Gastrocnemius medialis (tissue), 4 donors: Measurements from ENCODE around the gene MYD88. TPM values are rescaled to one million over a fixed set of nuclear protein-coding genes. Genes with fewer than 3 reads are reported as not detected.

Experiments used
- ATAC-seq, 2 donors: fragments of 150-250 bp; one replicate each; pipeline ENCODE4 v1.9.1; 2016
- DNase-seq, 2 donors: peaks; one replicate each; pipeline ENCODE4 v3.0.0-alpha.2; 2019
- H3K27ac ChIP-seq, 4 donors: fragments of 200-600 bp; sonication (generic); 1 replicate in 1 of 4; 2 replicates in 3 of 4; pipeline ENCODE4 v1.5.1; 2016 to 2018; ENCODE audit warnings: mild to moderate bottlenecking in 2 of 4, moderate library complexity in 1 of 4
- H3K27me3 ChIP-seq, 3 donors: fragments of 200-600 bp; sonication (generic) in 2 of 3; 1 replicate in 1 of 3; 2 replicates in 2 of 3; pipeline versions ENCODE4 v1.5.1 to v1.6.0; 2016 to 2019; ENCODE audit warnings: mild to moderate bottlenecking in 1 of 3, moderate library complexity in 1 of 3
- H3K36me3 ChIP-seq, 2 donors: fragments of 200-600 bp; sonication (generic) in 1 of 2; one replicate each; pipeline ENCODE4 v1.5.1; 2017 to 2018
- H3K4me1 ChIP-seq, 2 donors: fragments of 200-600 bp; sonication (generic) in 1 of 2; one replicate each; pipeline ENCODE4 v1.5.1; 2016 to 2017; ENCODE audit warnings: mild to moderate bottlenecking in 2 of 2
- H3K4me3 ChIP-seq, 4 donors: fragments of 200-600 bp; sonication (generic) in 3 of 4; 1 replicate in 1 of 4; 2 replicates in 3 of 4; pipeline ENCODE4 v1.5.1; 2016 to 2019; ENCODE audit warnings: mild to moderate bottlenecking in 2 of 4
- H3K9me3 ChIP-seq, 3 donors: fragments of 200-600 bp; sonication (generic) in 2 of 3; 1 replicate in 1 of 3; 2 replicates in 2 of 3; pipeline ENCODE4 v1.5.1; 2016 to 2019
- CTCF ChIP-seq, 5 experiments: fragments of 450-650 bp in 3 of 5; fragments of 200-600 bp in 2 of 5; sonication (generic) in 2 of 5; IDR thresholded peaks in 4 of 5; conservative IDR thresholded peaks in 1 of 5; 1 replicate in 4 of 5; 2 replicates in 1 of 5; pipeline ENCODE4 v1.5.1; 2016 to 2019; ENCODE audit warnings: antibody characterized with exemption in 5 of 5, mild to moderate bottlenecking in 3 of 5, moderate library complexity in 3 of 5
- POLR2A ChIP-seq, 2 donors: fragments of 450-650 bp; IDR thresholded peaks; one replicate each; pipeline ENCODE4 v1.6.1; 2017; ENCODE audit warnings: antibody characterized with exemption in 2 of 2, mild to moderate bottlenecking in 2 of 2, moderate library complexity in 2 of 2
- in situ Hi-C, 4 donors: fragments of 200-750 bp; cut with MboI; loops; one replicate each; pipeline versions ENCODE4 v1.15.0 to v1.8.0; 2017; ENCODE audit warnings: low sequenced_read_pairs in 4 of 4
- intact Hi-C: fragments of 100-400 bp; cut with DNase I; formaldehyde crosslinking; loops from one replicate; pipeline ENCODE4 v1.15.1; 2023; ENCODE audit warnings: low total_unique reads
- total RNA-seq, 4 donors: library from RNA; depleted of rRNA; stranded (reverse); fragments of >200 nt; gene quantifications; one replicate each; pipeline versions ENCODE4 v1.1.0 to v1.2.3, GENCODE V29; 2016

The MYD88 gene
- total RNA-seq, 4 donors from 2014 or later: 2.1 to 6.6 (median 3.3) TPM

GRCh38 chr3:38168151-38169026, 29.9 kb downstream of the MYD88 start:
- in situ Hi-C loops (no loop called here), intact Hi-C loops (loop anchor here (5.0 to 10.0 kb wide), 2 partner anchors 284 to 1174 kb away; partner anchors contain the start of genes ACVR2B, EPM2AIP1 and MLH1)
- TF ChIP-seq CTCF (IDR thresholded peaks at IDR 0.05 in 4 of 5, conservative IDR thresholded peaks at IDR 0.05 in 1 of 5) (no peak), POLR2A (IDR thresholded peaks at IDR 0.05) (no peak)
- Histone ChIP-seq H3K4me1 (peaks cover 49% of the 10 kb centered on the region in 2 donors), H3K27me3 (no peaks in the 10 kb centered on the region), H3K9me3 (no peaks in the 10 kb centered on the region), H3K4me3 (no peak overlapping the region), H3K27ac (no peak overlapping the region), H3K36me3 (no peaks in the 10 kb centered on the region)
- no peak for ATAC-seq
- DNase-seq: no peak

GRCh38 chr3:38169027-38169317, 30.5 kb downstream of the MYD88 start:
- Histone ChIP-seq H3K27me3 (no peaks in the 10 kb centered on the region), H3K36me3 (no peaks in the 10 kb centered on the region), H3K27ac (no peak overlapping the region), H3K4me3 (no peak overlapping the region), H3K9me3 (no peaks in the 10 kb centered on the region), H3K4me1 (peaks cover 49 to 52% of the 10 kb centered on the region in 2 donors)
- no peak for DNase-seq
- TF ChIP-seq CTCF (IDR thresholded peaks at IDR 0.05 in 4 of 5, conservative IDR thresholded peaks at IDR 0.05 in 1 of 5): no peak
- no peak for TF ChIP-seq POLR2A (IDR thresholded peaks at IDR 0.05)
- no peak for ATAC-seq
- in situ Hi-C loops: no loop called here
- intact Hi-C loops: loop anchor here (5.0 to 10.0 kb wide), 2 partner anchors 283 to 1174 kb away; partner anchors contain the start of genes ACVR2B, EPM2AIP1 and MLH1

GRCh38 chr3:38170722-38171121, 32.3 kb downstream of the MYD88 start:
- no peaks in the 10 kb centered on the region for H3K36me3 ChIP-seq
- no peaks in the 10 kb centered on the region for H3K9me3 ChIP-seq
- intact Hi-C loops: no loop called here
- in situ Hi-C loops: no loop called here
- DNase-seq (no peak), ATAC-seq (no peak)
- H3K27ac ChIP-seq: no peak overlapping the region
- H3K4me1 ChIP-seq: peaks cover 46 to 49% of the 10 kb centered on the region in 2 donors
- no peaks in the 10 kb centered on the region for H3K27me3 ChIP-seq
- H3K4me3 ChIP-seq: no peak overlapping the region
- TF ChIP-seq CTCF (IDR thresholded peaks at IDR 0.05 in 4 of 5, conservative IDR thresholded peaks at IDR 0.05 in 1 of 5) (no peak), POLR2A (IDR thresholded peaks at IDR 0.05) (no peak)

- Histone ChIP-seq H3K27ac (no peak overlapping the region), H3K36me3 (no peaks in the 10 kb centered on the region), H3K4me1 (peaks cover 42 to 45% of the 10 kb centered on the region in 2 donors), H3K4me3 (no peak overlapping the region), H3K9me3 (no peaks in the 10 kb centered on the region), H3K27me3 (no peaks in the 10 kb centered on the region)
- intact Hi-C loops (no loop called here), in situ Hi-C loops (no loop called here)
- DNase-seq (no peak), ATAC-seq (no peak)
- TF ChIP-seq CTCF (IDR thresholded peaks at IDR 0.05 in 4 of 5, conservative IDR thresholded peaks at IDR 0.05 in 1 of 5): no peak
Observed at GRCh38 chr3:38171622-38172021, 33.2 kb downstream of the MYD88 start.
